Pancreas (tissue), 10 donors: ENCODE results near the gene TANK. TPM values are rescaled to one million over a fixed set of nuclear protein-coding genes. Genes with fewer than 3 reads are reported as not detected.

Source experiments
- ATAC-seq, 4 donors: fragments of 200-7000 bp; cut with Tn5 transposase; one replicate each; pipeline versions ENCODE4 v1.8.0 to v1.9.1; 2020; ENCODE audit warnings: mild to moderate bottlenecking in 4 of 4, moderate library complexity in 4 of 4
- DNase-seq, 6 donors: peaks; one replicate each; pipeline ENCODE4 v3.0.0-alpha.2; 2020
- FAIRE-seq: peaks from 2 replicates; lab custom pipeline; 2012; peaks lifted over from hg19 to GRCh38; lab: Jason Lieb, UNC
- H3K27ac ChIP-seq, 4 donors: fragments of 200-600 bp; sonication (generic); 1 replicate in 3 of 4; 2 replicates in 1 of 4; pipeline versions ENCODE4 v1.5.0 to v1.8.0; 2020
- H3K27me3 ChIP-seq, 4 donors: fragments of 200-600 bp; one replicate each; pipeline ENCODE4 v1.8.0; 2021
- H3K36me3 ChIP-seq, 3 donors: fragments of 200-600 bp; sonication (generic) in 1 of 3; one replicate each; pipeline versions ENCODE4 v1.5.0 to v1.8.0; 2020 to 2021
- H3K4me1 ChIP-seq, 3 donors: fragments of 200-600 bp; one replicate each; pipeline ENCODE4 v1.8.0; 2021
- H3K4me3 ChIP-seq, 4 donors: fragments of 200-600 bp; sonication (generic) in 2 of 4; one replicate each; pipeline versions ENCODE4 v1.5.0 to v1.8.0; 2020 to 2021
- H3K9me3 ChIP-seq, 4 donors: fragments of 200-600 bp; one replicate each; pipeline ENCODE4 v1.8.0; 2021
- WGBS, 2 donors: extraction: QIAGEN DNeasy Blood & Tissue Kit; methylation state at CpG; one replicate each; pipeline ENCODE4 v1.1.7; 2013; 5-methylcytosine and 5-hydroxymethylcytosine counted together
- intact Hi-C, 3 donors: fragments of 100-400 bp; cut with DNase I; formaldehyde crosslinking; loops; one replicate each; pipeline versions ENCODE4 v1.11.1 to v1.14.2; 2022
- polyA plus RNA-seq, 2 donors: library from polyadenylated mRNA; stranded (reverse); fragments of 200-250 nt; gene quantifications; one replicate each; pipeline ENCODE4 v1.2.3, GENCODE V29; 2013
- total RNA-seq, 6 donors: library from RNA; stranded (reverse); fragmentation: NEBNext Ultra II Directional in 4 of 6; extraction: Animal tissue kit (Norgen Biotek cat#: 25700) in 4 of 6; gene quantifications; one replicate each; pipeline versions ENCODE4 v1.2.1 to v1.2.4, GENCODE V29; 2021 to 2023
- TF ChIP-seq, protein P1 (sequence below), 4 donors: fragments of 200-600 bp; sonication (generic) in 3 of 4; IDR thresholded peaks; one replicate each; pipeline versions ENCODE4 v1.5.0 to v1.8.0; 2021; ENCODE audit warnings: antibody characterized with exemption in 4 of 4
- donor health status: healthy with polysubstance abuse.
- donor health status: DM: no; HTN: no; CAD: no; lungs with moderate emphysema.
- donor health status: DM: no; HTN: no; CAD: no.
- donor health status: control.
- donor health status: control.
- donor health status: Bipolar disorder and iron deficiency.
- donor health status: DM: yes; HTN: yes; CAD: no.
- donor health status: DM: no; HTN: no; CAD: no.
- donor health status: DM: no; HTN: no; CAD: no.
- donor health status: DM: yes; HTN: yes; CAD: no.

The TANK gene
- total and polyA plus RNA-seq, 8 donors, result 10.9 to 30.3 (median 16.0) TPM

- peaks cover 0 to 4% (median 0%) of the 10 kb centered on the region in 3 donors for H3K4me1 ChIP-seq
- TF ChIP-seq, protein P1, sequence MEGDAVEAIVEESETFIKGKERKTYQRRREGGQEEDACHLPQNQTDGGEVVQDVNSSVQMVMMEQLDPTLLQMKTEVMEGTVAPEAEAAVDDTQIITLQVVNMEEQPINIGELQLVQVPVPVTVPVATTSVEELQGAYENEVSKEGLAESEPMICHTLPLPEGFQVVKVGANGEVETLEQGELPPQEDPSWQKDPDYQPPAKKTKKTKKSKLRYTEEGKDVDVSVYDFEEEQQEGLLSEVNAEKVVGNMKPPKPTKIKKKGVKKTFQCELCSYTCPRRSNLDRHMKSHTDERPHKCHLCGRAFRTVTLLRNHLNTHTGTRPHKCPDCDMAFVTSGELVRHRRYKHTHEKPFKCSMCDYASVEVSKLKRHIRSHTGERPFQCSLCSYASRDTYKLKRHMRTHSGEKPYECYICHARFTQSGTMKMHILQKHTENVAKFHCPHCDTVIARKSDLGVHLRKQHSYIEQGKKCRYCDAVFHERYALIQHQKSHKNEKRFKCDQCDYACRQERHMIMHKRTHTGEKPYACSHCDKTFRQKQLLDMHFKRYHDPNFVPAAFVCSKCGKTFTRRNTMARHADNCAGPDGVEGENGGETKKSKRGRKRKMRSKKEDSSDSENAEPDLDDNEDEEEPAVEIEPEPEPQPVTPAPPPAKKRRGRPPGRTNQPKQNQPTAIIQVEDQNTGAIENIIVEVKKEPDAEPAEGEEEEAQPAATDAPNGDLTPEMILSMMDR (IDR thresholded peaks at IDR 0.05), result no peak
- H3K36me3 ChIP-seq, result peaks cover 0 to 11% (median 0%) of the 10 kb centered on the region in 3 donors
- H3K27ac ChIP-seq, result no peak overlapping the region
- H3K27me3 ChIP-seq, result no peaks in the 10 kb centered on the region
- no peak for FAIRE-seq
- no peak for DNase-seq
- no peak for ATAC-seq
- intact Hi-C loops, result loop anchor here in 1 of 3 donors (10.0 kb wide), 1 partner anchor 46 kb away; no protein-coding TSS in a partner anchor
- no peaks in the 10 kb centered on the region for H3K9me3 ChIP-seq
- 76 to 83% methylated on average over 6 of the region's 6 CpGs for WGBS, 2 donors
- H3K4me3 ChIP-seq, result no peak overlapping the region
Measured at GRCh38 chr2:161228511-161229240, 68.4 kb downstream of the TANK start.

DNA sequence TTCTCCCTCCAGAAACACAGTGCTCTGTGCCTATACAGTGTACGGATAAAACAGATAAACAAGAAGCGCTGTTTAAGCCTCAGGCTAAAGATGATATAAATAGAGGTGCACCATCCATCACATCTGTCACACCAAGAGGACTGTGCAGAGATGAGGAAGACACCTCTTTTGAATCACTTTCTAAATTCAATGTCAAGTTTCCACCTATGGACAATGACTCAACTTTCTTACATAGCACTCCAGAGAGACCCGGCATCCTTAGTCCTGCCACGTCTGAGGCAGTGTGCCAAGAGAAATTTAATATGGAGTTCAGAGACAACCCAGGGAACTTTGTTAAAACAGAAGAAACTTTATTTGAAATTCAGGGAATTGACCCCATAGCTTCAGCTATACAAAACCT is 70.7 kb downstream of the TANK start:
- Histone ChIP-seq H3K4me1 (no peaks in the 10 kb centered on the region), H3K4me3 (no peak overlapping the region), H3K9me3 (no peaks in the 10 kb centered on the region), H3K36me3 (peaks cover 0 to 11% (median 0%) of the 10 kb centered on the region in 3 donors), H3K27me3 (no peaks in the 10 kb centered on the region), H3K27ac (no peak overlapping the region)
- TF ChIP-seq, protein P1 (IDR thresholded peaks at IDR 0.05), result no peak
- FAIRE-seq (no peak), ATAC-seq (no peak), DNase-seq (no peak)
- intact Hi-C loops, result no loop called here
- WGBS, 2 donors, result 90 to 91% methylated on average over 4 of the region's 4 CpGs

- intact Hi-C loops, result no loop called here
- Histone ChIP-seq H3K9me3 (no peaks in the 10 kb centered on the region), H3K27me3 (no peaks in the 10 kb centered on the region), H3K27ac (no peak overlapping the region), H3K4me3 (no peak overlapping the region), H3K4me1 (no peaks in the 10 kb centered on the region), H3K36me3 (peaks cover 0 to 11% (median 0%) of the 10 kb centered on the region in 3 donors)
- TF ChIP-seq, protein P1 (IDR thresholded peaks at IDR 0.05), result no peak
- FAIRE-seq (no peak), ATAC-seq (no peak), DNase-seq (no peak)
Measured at GRCh38 chr2:161232571-161232970, 72.3 kb downstream of the TANK start.

- WGBS, 2 donors, result 78 to 79% methylated on average over 2 of the region's 2 CpGs
- peak; percentile 69 for FAIRE-seq
- intact Hi-C loops, result no loop called here
- peaks cover 0 to 5% (median 0%) of the 10 kb centered on the region in 3 donors for H3K36me3 ChIP-seq
- TF ChIP-seq, protein P1 (IDR thresholded peaks at IDR 0.05), result no peak
- no peaks in the 10 kb centered on the region for H3K9me3 ChIP-seq
- H3K4me3 ChIP-seq, result no peak overlapping the region
- DNase-seq, result no peak
- H3K4me1 ChIP-seq, result no peaks in the 10 kb centered on the region
- H3K27me3 ChIP-seq, result no peaks in the 10 kb centered on the region
- no peak overlapping the region for H3K27ac ChIP-seq
- ATAC-seq, result no peak
Measured at GRCh38 chr2:161233858-161234431, 73.7 kb downstream of the TANK start.

DNA sequence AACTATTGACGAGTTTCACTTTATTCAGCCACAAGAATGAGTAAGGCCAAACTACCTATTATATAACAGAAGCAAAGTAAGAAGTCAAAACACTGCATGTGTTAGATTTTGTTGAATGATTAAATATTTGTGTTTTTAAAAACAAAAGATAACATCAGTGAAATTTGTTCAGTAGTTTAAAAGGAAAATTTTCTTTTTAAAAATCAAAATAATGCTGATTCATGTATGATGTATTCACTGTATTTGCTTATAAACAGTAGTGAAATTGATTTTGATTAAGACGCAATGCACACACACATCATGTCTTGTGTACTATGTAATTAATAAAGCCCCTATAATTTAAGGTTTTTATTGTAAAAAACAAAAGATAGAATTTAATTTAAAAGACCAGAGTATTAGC is 74.4 kb downstream of the TANK start:
- TF ChIP-seq, protein P1 (IDR thresholded peaks at IDR 0.05), result no peak
- FAIRE-seq (peak; percentile 39), ATAC-seq (no peak), DNase-seq (no peak)
- H3K36me3 ChIP-seq, result no peaks in the 10 kb centered on the region
- H3K27me3 ChIP-seq, result no peaks in the 10 kb centered on the region
- no peaks in the 10 kb centered on the region for H3K4me1 ChIP-seq
- intact Hi-C loops, result no loop called here
- 54 to 57% methylated on average over 2 of the region's 2 CpGs for WGBS, 2 donors
- H3K4me3 ChIP-seq, result no peak overlapping the region
- no peak overlapping the region for H3K27ac ChIP-seq
- H3K9me3 ChIP-seq, result no peaks in the 10 kb centered on the region
